HG03097 (cell line): ENCODE data around the gene FNDC3B.

Experiments used
- ATAC-seq: cut with Tn5 transposase; IDR thresholded peaks from one replicate; pipeline ENCODE4 v1.9.1; 2021; ENCODE audit not compliant: unreplicated experiment, low FRiP score

FNDC3B gene

GRCh38 chr3:172184106-172184822 is 144.9 kb downstream of the FNDC3B start:
- ATAC-seq: no peak

- no peak for ATAC-seq
These were observed 146.5 kb downstream of the FNDC3B start for GRCh38 chr3:172185907-172186306.

GRCh38 chr3:172186607-172187006 is 147.2 kb downstream of the FNDC3B start:
- ATAC-seq: no peak

GRCh38 chr3:172187511-172187910 is 148.1 kb downstream of the FNDC3B start:
- ATAC-seq: no peak

- ATAC-seq: no peak
These were observed 149.1 kb downstream of the FNDC3B start for GRCh38 chr3:172188511-172188910.

- no peak for ATAC-seq
These were observed 149.8 kb downstream of the FNDC3B start for GRCh38 chr3:172189213-172189612.

GRCh38 chr3:172189987-172190603 is 150.7 kb downstream of the FNDC3B start:
- no peak for ATAC-seq

GRCh38 chr3:172190980-172191379 is 151.6 kb downstream of the FNDC3B start:
- ATAC-seq: no peak

- no peak for ATAC-seq
These were observed 152.3 kb downstream of the FNDC3B start for GRCh38 chr3:172191629-172192028.

- no peak for ATAC-seq
These were observed 153.5 kb downstream of the FNDC3B start for GRCh38 chr3:172192830-172193415.

- no peak for ATAC-seq
These were observed 154.1 kb downstream of the FNDC3B start for GRCh38 chr3:172193436-172193835.

- no peak for ATAC-seq
These were observed 155.5 kb downstream of the FNDC3B start for GRCh38 chr3:172194702-172195406.

- ATAC-seq: no peak
These were observed 156.0 kb downstream of the FNDC3B start for GRCh38 chr3:172195407-172195754.

- ATAC-seq: no peak
These were observed 158.0 kb downstream of the FNDC3B start for GRCh38 chr3:172197344-172197743.

GRCh38 chr3:172198428-172198827 is 159.1 kb downstream of the FNDC3B start:
- no peak for ATAC-seq

GRCh38 chr3:172199850-172200369 is 160.5 kb downstream of the FNDC3B start:
- no peak for ATAC-seq

- no peak for ATAC-seq
These were observed 161.9 kb downstream of the FNDC3B start for GRCh38 chr3:172201136-172201869.

- no peak for ATAC-seq
These were observed 162.5 kb downstream of the FNDC3B start for GRCh38 chr3:172201870-172202236.

GRCh38 chr3:172202797-172203196 is 163.4 kb downstream of the FNDC3B start:
- ATAC-seq: no peak

GRCh38 chr3:172203522-172204258 is 164.3 kb downstream of the FNDC3B start:
- ATAC-seq: no peak
